Measurements from ENCODE around the gene TEAD4.

The TEAD4 gene

GRCh38 chr12:3000548-3001275 lies 41.5 kb downstream of the TEAD4 start:
- Histone ChIP-seq H3K4me3 (ENCODE audit: severe bottlenecking) (no peak overlapping the region), H3K36me3 (ENCODE audit: low read depth) (peaks cover 27% of the 10 kb centered on the region), H3K9me3 (ENCODE audit: severe bottlenecking) (no peaks in the 10 kb centered on the region), H3K4me1 (ENCODE audit: insufficient read depth, poor library complexity, severe bottlenecking) (no peaks in the 10 kb centered on the region), H3K27me3 (ENCODE audit: insufficient read depth, poor library complexity, severe bottlenecking) (no peaks in the 10 kb centered on the region), H3K27ac (ENCODE audit: poor library complexity, severe bottlenecking) (no peak overlapping the region)
- no peak for TF ChIP-seq CTCF (IDR thresholded peaks at IDR 0.05; ENCODE audit: poor library complexity, severe bottlenecking)
- peak; percentile 28; the same call in 1 of the 3 replicates for ATAC-seq (ENCODE audit: low read depth)
- DNase-seq (ENCODE audit: low spot score), result no peak

DNA sequence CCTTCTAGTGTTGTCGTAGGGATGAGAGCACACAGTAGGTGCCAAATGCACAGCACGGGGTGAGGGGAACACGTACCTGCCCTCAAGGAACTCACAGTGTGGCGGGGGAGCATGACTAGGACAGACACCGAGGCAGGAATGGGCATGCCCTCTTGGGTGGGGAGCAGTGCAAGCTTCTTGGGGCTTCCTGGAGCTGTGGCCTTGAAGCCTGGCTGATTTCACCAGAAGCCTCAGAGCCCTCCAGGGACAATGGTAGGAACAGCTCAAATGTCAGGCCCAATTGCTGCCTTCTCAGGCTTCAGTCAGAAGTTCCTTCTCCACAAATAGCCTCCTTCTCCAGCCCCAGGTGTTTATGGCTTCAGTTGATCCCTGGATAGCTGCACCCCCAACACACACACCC lies 43.4 kb downstream of the TEAD4 start:
- Histone ChIP-seq H3K36me3 (ENCODE audit: low read depth) (peaks cover 28% of the 10 kb centered on the region), H3K4me3 (ENCODE audit: severe bottlenecking) (no peak overlapping the region), H3K27ac (ENCODE audit: poor library complexity, severe bottlenecking) (no peak overlapping the region), H3K9me3 (ENCODE audit: severe bottlenecking) (no peaks in the 10 kb centered on the region), H3K4me1 (ENCODE audit: insufficient read depth, poor library complexity, severe bottlenecking) (no peaks in the 10 kb centered on the region), H3K27me3 (ENCODE audit: insufficient read depth, poor library complexity, severe bottlenecking) (no peaks in the 10 kb centered on the region)
- no peak for TF ChIP-seq CTCF (IDR thresholded peaks at IDR 0.05; ENCODE audit: poor library complexity, severe bottlenecking)
- DNase-seq (ENCODE audit: low spot score) (no peak), ATAC-seq (ENCODE audit: low read depth) (no peak; the same call in 2 of the 3 replicates)

DNA sequence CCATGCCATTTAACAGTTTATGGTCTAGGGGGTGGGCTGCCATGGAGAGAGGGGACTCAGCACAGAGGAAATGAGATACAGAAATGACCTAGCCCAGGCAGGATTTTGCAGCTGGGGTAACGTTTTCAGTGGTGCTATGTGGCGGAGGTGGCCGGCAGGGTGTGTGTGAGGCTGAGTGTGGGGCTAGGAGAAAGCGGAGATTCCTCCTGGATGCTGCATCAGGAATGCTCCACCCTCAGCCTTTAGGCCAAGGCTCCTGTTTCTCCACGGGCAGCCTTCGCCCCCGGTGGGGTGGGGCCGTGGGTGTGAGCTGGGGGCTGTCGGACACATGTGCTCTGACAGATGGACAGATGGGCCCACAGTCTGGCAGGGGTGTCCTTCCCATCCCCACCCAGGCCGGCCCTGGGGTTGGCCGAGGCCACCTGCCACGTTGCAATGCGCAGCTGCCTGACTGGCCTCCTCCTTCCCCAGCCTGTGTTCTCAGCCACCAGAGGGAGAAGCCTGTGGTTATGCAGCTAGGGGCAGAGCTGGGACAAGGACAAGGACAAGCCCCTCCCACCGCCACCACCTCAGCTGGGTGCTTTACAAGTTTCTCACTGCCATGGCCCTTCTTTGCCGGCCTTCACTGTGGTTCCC lies 44.3 kb downstream of the TEAD4 start:
- no peaks in the 10 kb centered on the region for H3K4me1 ChIP-seq (ENCODE audit: insufficient read depth, poor library complexity, severe bottlenecking)
- H3K4me3 ChIP-seq (ENCODE audit: severe bottlenecking), result no peak overlapping the region
- H3K27ac ChIP-seq (ENCODE audit: poor library complexity, severe bottlenecking), result no peak overlapping the region
- ATAC-seq (ENCODE audit: low read depth) (no peak), DNase-seq (ENCODE audit: low spot score) (no peak)
- no peaks in the 10 kb centered on the region for H3K27me3 ChIP-seq (ENCODE audit: insufficient read depth, poor library complexity, severe bottlenecking)
- no peak for TF ChIP-seq CTCF (IDR thresholded peaks at IDR 0.05; ENCODE audit: poor library complexity, severe bottlenecking)
- no peaks in the 10 kb centered on the region for H3K9me3 ChIP-seq (ENCODE audit: severe bottlenecking)
- H3K36me3 ChIP-seq (ENCODE audit: low read depth), result peaks cover 28% of the 10 kb centered on the region

DNA sequence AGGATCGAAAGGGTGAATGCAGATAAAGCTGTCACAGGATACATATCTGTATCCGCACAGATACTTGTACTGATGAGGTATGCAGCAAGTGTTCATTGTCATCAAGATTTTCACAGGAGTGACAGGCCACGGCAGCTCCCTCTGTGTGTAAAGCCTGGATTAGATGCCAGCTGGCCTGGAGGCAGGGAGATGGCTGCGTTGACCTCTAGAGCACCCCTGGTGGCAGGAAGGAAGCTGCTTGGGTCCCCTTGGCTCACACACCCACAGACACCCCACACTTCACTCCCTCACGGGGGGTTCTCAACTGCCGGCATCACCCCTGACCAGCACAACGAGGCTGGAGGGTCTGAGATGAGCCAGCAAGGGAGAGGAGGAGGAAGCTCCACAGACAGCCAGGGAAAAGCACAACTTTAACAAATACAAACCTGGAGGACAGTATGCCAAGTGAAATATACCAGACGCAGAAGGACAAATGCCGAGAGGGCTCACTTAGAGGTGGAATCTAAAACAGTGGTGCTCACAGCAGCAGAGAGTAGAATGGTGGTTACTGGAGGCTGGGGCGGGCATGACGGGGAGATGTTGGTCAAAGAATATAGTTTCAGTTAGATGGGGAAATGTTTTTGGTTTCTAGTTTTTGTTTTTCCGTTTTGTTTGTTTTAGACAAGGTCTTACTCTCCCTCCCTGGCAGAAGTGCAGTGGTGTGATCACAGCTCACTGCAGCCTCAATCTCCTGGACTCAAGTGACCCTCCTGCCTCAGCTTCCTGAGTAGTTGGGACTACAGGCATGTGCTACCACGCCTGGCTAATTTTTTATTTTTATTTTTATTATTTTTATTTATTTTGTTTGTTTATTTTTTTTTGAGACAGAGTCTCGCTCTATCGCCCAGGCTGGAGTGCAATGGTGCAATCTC lies 45.7 kb downstream of the TEAD4 start:
- Histone ChIP-seq H3K4me1 (ENCODE audit: insufficient read depth, poor library complexity, severe bottlenecking) (no peaks in the 10 kb centered on the region), H3K4me3 (ENCODE audit: severe bottlenecking) (no peak overlapping the region), H3K27me3 (ENCODE audit: insufficient read depth, poor library complexity, severe bottlenecking) (no peaks in the 10 kb centered on the region), H3K27ac (ENCODE audit: poor library complexity, severe bottlenecking) (no peak overlapping the region), H3K36me3 (ENCODE audit: low read depth) (peaks cover 28% of the 10 kb centered on the region), H3K9me3 (ENCODE audit: severe bottlenecking) (no peaks in the 10 kb centered on the region)
- DNase-seq (ENCODE audit: low spot score), result peak; percentile 21
- ATAC-seq (ENCODE audit: low read depth), result peak; percentile 45
- TF ChIP-seq CTCF (IDR thresholded peaks at IDR 0.05; ENCODE audit: poor library complexity, severe bottlenecking), result peak; percentile 22

Measured in RWPE2 (cell line).